Endothelial cell (in vitro differentiated cells): ENCODE measurements around the gene PTGS2. TPM values are rescaled to one million over a fixed set of nuclear protein-coding genes. Genes with fewer than 3 reads are reported as not detected.
A peak's percentile ranks its signal among the peaks of the same experiment; 100 is the strongest.
"Not testable (repeated sequence)": the region's sequence is repeated elsewhere in the genome, so short reads cannot be mapped to it uniquely, and the experiment has no call there.

Experiments used
- DNase-seq: peaks from one replicate; pipeline ENCODE4 v3.0.0; 2021; ENCODE audit warnings: low spot score
- H3K27ac Mint-ChIP-seq: one replicate; pipeline ENCODE4 v1.8.0; 2021; ENCODE audit warnings: mixed read lengths, inconsistent platforms; ENCODE audit not compliant: unreplicated experiment
- H3K27me3 Mint-ChIP-seq: one replicate; pipeline ENCODE4 v1.8.0; 2021; ENCODE audit warnings: mild to moderate bottlenecking, moderate library complexity, mixed read lengths, inconsistent platforms; ENCODE audit not compliant: unreplicated experiment
- H3K36me3 Mint-ChIP-seq: one replicate; pipeline ENCODE4 v1.8.0; 2021; ENCODE audit warnings: mild to moderate bottlenecking, low read depth, mixed read lengths, inconsistent platforms; ENCODE audit not compliant: unreplicated experiment
- H3K4me1 Mint-ChIP-seq: one replicate; pipeline ENCODE4 v1.8.0; 2021; ENCODE audit warnings: mild to moderate bottlenecking, mixed read lengths, inconsistent platforms; ENCODE audit not compliant: unreplicated experiment
- H3K4me3 Mint-ChIP-seq: one replicate; pipeline ENCODE4 v1.8.0; 2021; ENCODE audit warnings: mild to moderate bottlenecking, mixed read lengths, inconsistent platforms; ENCODE audit not compliant: unreplicated experiment
- H3K9me3 Mint-ChIP-seq: one replicate; pipeline ENCODE4 v1.8.0; 2021; ENCODE audit warnings: mixed read lengths, inconsistent platforms; ENCODE audit not compliant: unreplicated experiment
- CTCF ChIP-seq: fragments of 200-600 bp; sonication (generic); IDR thresholded peaks from one replicate; pipeline ENCODE4 v1.5.0; 2021; ENCODE audit warnings: antibody characterized with exemption; ENCODE audit not compliant: unreplicated experiment
- total RNA-seq: library from RNA; stranded (reverse); fragmentation: NEBNext Ultra II Directional; extraction: Animal tissue kit (Norgen Biotek cat#: 25700); gene quantifications from one replicate; pipeline ENCODE4 v1.2.1, GENCODE V29; 2021; ENCODE audit not compliant: unreplicated experiment

The PTGS2 gene
- total RNA-seq, 1 donor from 2014 or later, result 22.2 TPM

DNA sequence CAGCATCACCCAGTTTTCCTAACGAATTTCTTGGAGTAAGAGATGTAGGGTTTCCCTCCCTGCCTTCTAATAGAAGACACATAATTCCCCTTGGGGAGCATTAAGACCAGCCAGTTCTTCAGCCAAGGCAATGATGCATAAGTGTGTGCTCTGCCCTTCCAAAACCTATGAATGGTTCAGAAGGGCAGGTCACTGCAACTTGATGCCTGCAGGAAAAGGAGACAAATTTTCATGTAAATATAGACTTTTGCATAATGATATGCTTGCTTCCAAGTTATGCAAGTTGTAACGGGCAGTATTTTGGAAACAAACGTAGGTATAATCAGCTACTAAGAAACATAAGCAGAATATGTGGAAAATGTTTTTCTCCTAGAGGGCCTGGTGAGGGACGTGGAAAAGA, 31.6 kb downstream of the PTGS2 start:
- DNase-seq, result no peak
- no peak overlapping the region for H3K27ac Mint-ChIP-seq
- no peak for TF ChIP-seq CTCF
- no peak overlapping the region for H3K4me3 Mint-ChIP-seq
- peaks cover 1% of the 10 kb centered on the region for H3K27me3 Mint-ChIP-seq
- peaks cover 9% of the 10 kb centered on the region for H3K4me1 Mint-ChIP-seq
- H3K36me3 Mint-ChIP-seq, result no peaks in the 10 kb centered on the region
- no peaks in the 10 kb centered on the region for H3K9me3 Mint-ChIP-seq

GRCh38 chr1:186647985-186648384, 32.2 kb downstream of the PTGS2 start:
- not testable (repeated sequence) for H3K9me3 Mint-ChIP-seq, H3K4me1 Mint-ChIP-seq, DNase-seq, H3K4me3 Mint-ChIP-seq, H3K27me3 Mint-ChIP-seq, H3K27ac Mint-ChIP-seq, H3K36me3 Mint-ChIP-seq

GRCh38 chr1:186643614-186644013, 36.6 kb downstream of the PTGS2 start:
- H3K27me3 Mint-ChIP-seq, result no peaks in the 10 kb centered on the region
- H3K4me1 Mint-ChIP-seq, result no peaks in the 10 kb centered on the region
- DNase-seq, result no peak
- no peak overlapping the region for H3K4me3 Mint-ChIP-seq
- H3K36me3 Mint-ChIP-seq, result no peaks in the 10 kb centered on the region
- no peaks in the 10 kb centered on the region for H3K9me3 Mint-ChIP-seq
- H3K27ac Mint-ChIP-seq, result no peak overlapping the region
- TF ChIP-seq CTCF, result no peak

- DNase-seq, H3K27me3 Mint-ChIP-seq, H3K4me1 Mint-ChIP-seq, H3K36me3 Mint-ChIP-seq, H3K27ac Mint-ChIP-seq, H3K9me3 Mint-ChIP-seq: not testable (repeated sequence)
- H3K4me3 Mint-ChIP-seq, result peak overlapping the region; percentile 66
These were observed 42.7 kb downstream of the PTGS2 start for GRCh38 chr1:186637567-186637966.

- no peak for DNase-seq
- peaks cover 5% of the 10 kb centered on the region for H3K4me1 Mint-ChIP-seq
- H3K27ac Mint-ChIP-seq, result no peak overlapping the region
- peaks cover 4% of the 10 kb centered on the region for H3K9me3 Mint-ChIP-seq
- H3K4me3 Mint-ChIP-seq, result peak overlapping the region; percentile 66
- no peak for TF ChIP-seq CTCF
- H3K27me3 Mint-ChIP-seq, result peaks cover 4% of the 10 kb centered on the region
- no peaks in the 10 kb centered on the region for H3K36me3 Mint-ChIP-seq
These were observed 43.4 kb downstream of the PTGS2 start for GRCh38 chr1:186636786-186637185.

DNA sequence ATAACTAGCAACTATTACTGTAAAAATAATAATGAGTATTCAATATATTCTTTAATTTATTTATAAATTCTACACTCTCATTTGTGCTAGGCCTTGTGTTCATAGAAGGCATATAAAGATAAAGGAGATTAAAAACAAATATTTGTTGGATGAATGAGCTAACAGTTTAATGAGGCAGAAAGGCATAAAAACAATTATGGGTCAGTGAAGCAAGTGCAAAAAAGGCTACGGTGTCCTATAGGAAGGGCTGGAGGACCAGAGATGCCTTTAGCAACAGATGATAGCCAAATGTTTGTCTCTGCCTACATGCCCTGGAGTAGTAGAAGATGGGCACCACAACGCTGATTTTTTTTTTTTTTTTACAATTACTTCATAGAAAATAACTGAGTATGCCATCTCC, 45.7 kb downstream of the PTGS2 start:
- no peak overlapping the region for H3K4me3 Mint-ChIP-seq
- H3K36me3 Mint-ChIP-seq, result no peaks in the 10 kb centered on the region

More for the DNA sequence above, 45.7 kb downstream of the PTGS2 start:
- Mint-ChIP-seq H3K4me1 (peaks cover 5% of the 10 kb centered on the region), H3K9me3 (peaks cover 4% of the 10 kb centered on the region), H3K27ac (no peak overlapping the region), H3K27me3 (peaks cover 4% of the 10 kb centered on the region)
- no peak for TF ChIP-seq CTCF
- DNase-seq, result no peak
